ENCODE data around the gene NDEL1.

DNA sequence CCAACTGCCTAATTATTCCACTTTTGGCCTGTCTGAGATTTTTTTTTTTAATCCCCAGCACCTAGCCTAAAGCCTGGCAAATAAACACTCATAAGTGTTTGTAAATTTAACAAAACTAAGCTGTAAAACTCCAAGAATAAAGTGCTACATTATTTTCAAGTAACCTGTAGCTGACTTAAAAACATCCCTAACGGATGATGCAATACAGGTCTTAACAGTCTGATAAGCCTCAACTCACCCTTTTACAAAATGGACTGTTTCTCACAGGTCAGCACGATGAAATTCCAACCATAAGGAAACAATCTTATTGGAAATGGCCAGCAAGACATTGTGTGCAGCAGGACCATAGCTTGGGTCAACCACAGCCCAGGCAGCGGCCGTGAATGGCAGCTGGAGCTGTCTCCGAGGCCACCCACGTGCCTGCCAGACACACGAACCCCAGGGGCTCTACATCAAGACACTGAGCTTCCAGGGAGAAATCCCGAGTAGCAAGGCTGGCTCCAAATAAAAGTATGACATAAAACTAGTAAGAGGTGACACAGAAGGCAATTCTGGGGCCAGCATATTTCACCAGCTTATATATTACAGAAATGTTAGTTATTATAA lies 58.9 kb downstream of the NDEL1 start:
- TF ChIP-seq, protein P1, sequence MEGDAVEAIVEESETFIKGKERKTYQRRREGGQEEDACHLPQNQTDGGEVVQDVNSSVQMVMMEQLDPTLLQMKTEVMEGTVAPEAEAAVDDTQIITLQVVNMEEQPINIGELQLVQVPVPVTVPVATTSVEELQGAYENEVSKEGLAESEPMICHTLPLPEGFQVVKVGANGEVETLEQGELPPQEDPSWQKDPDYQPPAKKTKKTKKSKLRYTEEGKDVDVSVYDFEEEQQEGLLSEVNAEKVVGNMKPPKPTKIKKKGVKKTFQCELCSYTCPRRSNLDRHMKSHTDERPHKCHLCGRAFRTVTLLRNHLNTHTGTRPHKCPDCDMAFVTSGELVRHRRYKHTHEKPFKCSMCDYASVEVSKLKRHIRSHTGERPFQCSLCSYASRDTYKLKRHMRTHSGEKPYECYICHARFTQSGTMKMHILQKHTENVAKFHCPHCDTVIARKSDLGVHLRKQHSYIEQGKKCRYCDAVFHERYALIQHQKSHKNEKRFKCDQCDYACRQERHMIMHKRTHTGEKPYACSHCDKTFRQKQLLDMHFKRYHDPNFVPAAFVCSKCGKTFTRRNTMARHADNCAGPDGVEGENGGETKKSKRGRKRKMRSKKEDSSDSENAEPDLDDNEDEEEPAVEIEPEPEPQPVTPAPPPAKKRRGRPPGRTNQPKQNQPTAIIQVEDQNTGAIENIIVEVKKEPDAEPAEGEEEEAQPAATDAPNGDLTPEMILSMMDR (IDR thresholded peaks at IDR 0.05) = no peak
- no peak for TF ChIP-seq ZFX (IDR thresholded peaks at IDR 0.05; ENCODE audit: borderline replicate concordance)

All from 22Rv1 (cell line).